ENCODE results near the gene PAK6. TPM values are rescaled to one million over a fixed set of nuclear protein-coding genes. Genes with fewer than 3 reads are reported as not detected.

PAK6 gene
- total and polyA plus RNA-seq, 9 of the 15 experiments (the other 6 are each of a cell fraction or from before 2014, with no cell fraction given), result 0.03 to 0.74 (median 0.16) TPM; not detected in 2

DNA sequence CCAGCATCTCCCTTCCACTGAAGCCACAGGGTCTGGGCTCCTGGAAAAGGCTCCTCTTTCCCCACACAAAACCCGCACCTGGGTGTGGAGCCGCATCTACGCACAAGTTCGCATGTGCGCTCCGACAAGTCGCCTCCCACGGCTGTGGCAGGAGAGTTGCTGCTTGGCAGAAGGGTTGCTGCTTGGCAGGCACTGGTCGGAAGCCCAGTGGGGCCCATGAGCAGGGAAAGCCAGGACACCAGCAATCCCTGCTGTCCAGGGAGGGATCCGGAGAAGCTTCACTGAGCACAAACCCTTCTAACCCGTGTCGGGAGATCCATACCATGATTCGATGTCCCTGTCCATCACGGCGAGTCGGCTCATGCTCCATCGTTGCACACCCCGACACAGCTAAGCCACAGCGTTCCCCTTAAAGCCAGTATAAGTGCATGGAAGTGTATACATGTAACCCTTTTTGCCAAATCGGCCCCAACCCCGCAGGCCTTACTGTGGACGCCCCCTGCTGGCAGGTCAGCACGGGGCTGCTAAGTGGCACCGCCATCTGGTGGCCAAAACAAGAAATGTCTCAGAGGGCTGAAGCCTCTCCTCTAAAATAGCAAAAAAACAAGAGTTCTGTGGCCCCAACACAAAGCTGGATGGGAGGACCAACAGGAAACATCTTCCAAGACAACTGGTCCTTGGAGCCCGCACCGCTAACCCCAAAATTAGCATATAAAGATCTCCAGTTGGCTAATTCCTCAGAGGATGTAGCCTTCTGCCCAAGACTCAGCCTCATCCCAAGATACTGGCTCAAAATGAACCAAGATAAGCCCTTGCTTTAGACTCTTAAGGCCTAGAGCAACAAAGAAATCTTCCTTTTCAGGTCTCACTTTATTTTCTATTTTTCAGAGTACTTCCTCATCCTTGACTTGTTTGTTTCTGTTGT lies 35.7 kb downstream of the PAK6 start (continued):
- TF ChIP-seq NONO (IDR thresholded peaks at IDR 0.05; ENCODE audit: low read depth in 2 of 2, low read length in 1 of 2) (no peak), ZNF778 (CRISPR knock-in tag; IDR thresholded peaks at IDR 0.05) (no peak), HDAC3 (IDR thresholded peaks at IDR 0.05; ENCODE audit: borderline replicate concordance, partially characterized antibody) (no peak), ZSCAN29 (IDR thresholded peaks at IDR 0.05) (no peak), ETV5 (CRISPR knock-in tag; IDR thresholded peaks at IDR 0.05; ENCODE audit: low read depth) (peak; percentile 72; the same call in 1 of the 2 replicates), TAF1 (IDR thresholded peaks at IDR 0.05; ENCODE audit: control insufficient read depth, extremely low read depth, insufficient read depth, low read length, severe bottlenecking) (peak; percentile 23), NR2C2 (CRISPR knock-in tag; IDR thresholded peaks at IDR 0.05) (no peak), NR2C2 (tag; IDR thresholded peaks at IDR 0.05) (no peak), ZNF140 (CRISPR knock-in tag; IDR thresholded peaks at IDR 0.05) (no peak), NFE2 (IDR thresholded peaks at IDR 0.05; ENCODE audit: low read depth) (no peak), ZNF143 (CRISPR knock-in tag; IDR thresholded peaks at IDR 0.05) (no peak), FOSL1 (tag; conservative IDR thresholded peaks at IDR 0.05) (no peak; the same call in 1 of the 2 replicates), MCM5 (IDR thresholded peaks at IDR 0.05; ENCODE audit: low read depth) (no peak), CREB1 (IDR thresholded peaks at IDR 0.05) (no peak), CREB1 (CRISPR knock-in tag; IDR thresholded peaks at IDR 0.05) (0 out of 2 replicates have a peak, but pooled peaks have one; percentile 33), LEF1 (IDR thresholded peaks at IDR 0.05) (no peak), NR2C1 (IDR thresholded peaks at IDR 0.05) (no peak), NR2C1 (tag; IDR thresholded peaks at IDR 0.05) (no peak), ZNF668 (CRISPR knock-in tag; IDR thresholded peaks at IDR 0.05) (no peak)
- TF ChIP-seq, protein P1, sequence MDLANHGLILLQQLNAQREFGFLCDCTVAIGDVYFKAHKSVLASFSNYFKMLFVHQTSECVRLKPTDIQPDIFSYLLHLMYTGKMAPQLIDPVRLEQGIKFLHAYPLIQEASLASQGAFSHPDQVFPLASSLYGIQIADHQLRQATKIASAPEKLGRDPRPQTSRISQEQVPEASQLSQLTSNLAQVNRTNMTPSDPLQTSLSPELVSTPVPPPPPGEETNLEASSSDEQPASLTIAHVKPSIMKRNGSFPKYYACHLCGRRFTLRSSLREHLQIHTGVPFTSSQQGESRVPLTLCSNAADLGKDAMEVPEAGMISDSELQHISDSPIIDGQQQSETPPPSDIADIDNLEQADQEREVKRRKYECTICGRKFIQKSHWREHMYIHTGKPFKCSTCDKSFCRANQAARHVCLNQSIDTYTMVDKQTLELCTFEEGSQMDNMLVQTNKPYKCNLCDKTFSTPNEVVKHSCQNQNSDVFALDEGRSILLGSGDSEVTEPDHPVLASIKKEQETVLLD (IDR thresholded peaks at IDR 0.05), result no peak
- TF ChIP-seq, protein P2, sequence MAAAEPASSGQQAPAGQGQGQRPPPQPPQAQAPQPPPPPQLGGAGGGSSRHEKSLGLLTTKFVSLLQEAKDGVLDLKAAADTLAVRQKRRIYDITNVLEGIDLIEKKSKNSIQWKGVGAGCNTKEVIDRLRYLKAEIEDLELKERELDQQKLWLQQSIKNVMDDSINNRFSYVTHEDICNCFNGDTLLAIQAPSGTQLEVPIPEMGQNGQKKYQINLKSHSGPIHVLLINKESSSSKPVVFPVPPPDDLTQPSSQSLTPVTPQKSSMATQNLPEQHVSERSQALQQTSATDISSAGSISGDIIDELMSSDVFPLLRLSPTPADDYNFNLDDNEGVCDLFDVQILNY (CRISPR knock-in tag; IDR thresholded peaks at IDR 0.05), result no peak
- TF ChIP-seq, protein P3, sequence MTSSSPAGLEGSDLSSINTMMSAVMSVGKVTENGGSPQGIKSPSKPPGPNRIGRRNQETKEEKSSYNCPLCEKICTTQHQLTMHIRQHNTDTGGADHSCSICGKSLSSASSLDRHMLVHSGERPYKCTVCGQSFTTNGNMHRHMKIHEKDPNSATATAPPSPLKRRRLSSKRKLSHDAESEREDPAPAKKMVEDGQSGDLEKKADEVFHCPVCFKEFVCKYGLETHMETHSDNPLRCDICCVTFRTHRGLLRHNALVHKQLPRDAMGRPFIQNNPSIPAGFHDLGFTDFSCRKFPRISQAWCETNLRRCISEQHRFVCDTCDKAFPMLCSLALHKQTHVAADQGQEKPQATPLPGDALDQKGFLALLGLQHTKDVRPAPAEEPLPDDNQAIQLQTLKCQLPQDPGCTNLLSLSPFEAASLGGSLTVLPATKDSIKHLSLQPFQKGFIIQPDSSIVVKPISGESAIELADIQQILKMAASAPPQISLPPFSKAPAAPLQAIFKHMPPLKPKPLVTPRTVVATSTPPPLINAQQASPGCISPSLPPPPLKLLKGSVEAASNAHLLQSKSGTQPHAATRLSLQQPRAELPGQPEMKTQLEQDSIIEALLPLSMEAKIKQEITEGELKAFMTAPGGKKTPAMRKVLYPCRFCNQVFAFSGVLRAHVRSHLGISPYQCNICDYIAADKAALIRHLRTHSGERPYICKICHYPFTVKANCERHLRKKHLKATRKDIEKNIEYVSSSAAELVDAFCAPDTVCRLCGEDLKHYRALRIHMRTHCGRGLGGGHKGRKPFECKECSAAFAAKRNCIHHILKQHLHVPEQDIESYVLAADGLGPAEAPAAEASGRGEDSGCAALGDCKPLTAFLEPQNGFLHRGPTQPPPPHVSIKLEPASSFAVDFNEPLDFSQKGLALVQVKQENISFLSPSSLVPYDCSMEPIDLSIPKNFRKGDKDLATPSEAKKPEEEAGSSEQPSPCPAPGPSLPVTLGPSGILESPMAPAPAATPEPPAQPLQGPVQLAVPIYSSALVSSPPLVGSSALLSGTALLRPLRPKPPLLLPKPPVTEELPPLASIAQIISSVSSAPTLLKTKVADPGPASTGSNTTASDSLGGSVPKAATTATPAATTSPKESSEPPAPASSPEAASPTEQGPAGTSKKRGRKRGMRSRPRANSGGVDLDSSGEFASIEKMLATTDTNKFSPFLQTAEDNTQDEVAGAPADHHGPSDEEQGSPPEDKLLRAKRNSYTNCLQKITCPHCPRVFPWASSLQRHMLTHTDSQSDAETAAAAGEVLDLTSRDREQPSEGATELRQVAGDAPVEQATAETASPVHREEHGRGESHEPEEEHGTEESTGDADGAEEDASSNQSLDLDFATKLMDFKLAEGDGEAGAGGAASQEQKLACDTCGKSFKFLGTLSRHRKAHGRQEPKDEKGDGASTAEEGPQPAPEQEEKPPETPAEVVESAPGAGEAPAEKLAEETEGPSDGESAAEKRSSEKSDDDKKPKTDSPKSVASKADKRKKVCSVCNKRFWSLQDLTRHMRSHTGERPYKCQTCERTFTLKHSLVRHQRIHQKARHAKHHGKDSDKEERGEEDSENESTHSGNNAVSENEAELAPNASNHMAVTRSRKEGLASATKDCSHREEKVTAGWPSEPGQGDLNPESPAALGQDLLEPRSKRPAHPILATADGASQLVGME (CRISPR knock-in tag; IDR thresholded peaks at IDR 0.05), result no peak

Measured in K562 (cell line).